ENCODE data around the gene TRMT10A.

GRCh38 chr4:99552872-99553271 lies 11.0 kb downstream of the TRMT10A start:
- TF ChIP-seq POLR2A (IDR thresholded peaks at IDR 0.05), result no peak
- TF ChIP-seq POLR2AphosphoS5 (IDR thresholded peaks at IDR 0.05), result no peak
